Stimulated activated CD4-positive, alpha-beta T cell treated with anti-CD3 and anti-CD28 coated beads, TNF-alpha, amount 100 ng/mL, for 4 hours (primary cell): ENCODE measurements around the gene SMIM22.
A peak's percentile ranks its signal among the peaks of the same experiment; 100 is the strongest.
"Not testable (repeated sequence)": the region's sequence is repeated elsewhere in the genome, so short reads cannot be mapped to it uniquely, and the experiment has no call there.

Experiments
- DNase-seq, 3 experiments: peaks; one replicate each; pipeline ENCODE4 v3.0.0-alpha.2; 2020; ENCODE audit warnings: low read depth in 3 of 3

The SMIM22 gene

DNA sequence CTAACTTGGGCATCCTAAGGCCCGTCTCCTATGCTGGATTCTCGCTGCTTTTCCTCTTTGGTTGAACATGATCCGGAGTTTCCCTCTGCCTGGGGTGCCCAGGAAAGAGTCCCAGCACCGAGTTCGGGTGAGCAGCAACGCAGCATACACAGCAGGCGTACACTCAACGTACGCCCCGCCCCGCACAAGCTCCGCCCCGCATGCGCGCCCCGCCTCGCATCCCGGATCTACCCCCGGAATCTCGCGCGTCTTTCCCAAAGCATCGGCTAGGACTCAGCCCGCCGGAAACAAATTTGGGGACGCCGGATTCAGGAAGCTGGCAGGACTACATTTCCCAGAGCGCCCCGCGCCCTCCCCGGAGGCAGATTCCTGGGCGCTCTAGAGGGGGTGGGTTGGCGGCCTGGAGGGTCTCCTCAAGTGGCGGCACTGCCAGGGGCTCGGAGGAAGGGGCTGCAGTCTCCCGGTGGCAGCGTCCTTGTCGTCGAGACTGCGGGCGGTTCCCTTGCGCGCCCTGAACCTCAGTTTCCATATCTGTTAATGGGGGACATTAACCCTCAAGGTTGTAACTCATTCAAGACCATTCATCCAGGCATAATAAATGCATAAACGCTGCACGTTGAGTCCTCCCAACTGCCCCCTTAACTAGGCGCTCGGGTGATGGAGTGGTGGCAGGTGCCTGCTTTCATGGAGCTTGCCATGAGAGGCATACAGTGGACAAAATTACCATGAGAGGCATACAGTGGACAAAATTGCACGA is 26.4 kb upstream of the SMIM22 start:
- peak; percentile 65 to 81 (median 67) for DNase-seq

- no peak for DNase-seq
These were observed 25.9 kb upstream of the SMIM22 start for GRCh38 chr16:4769306-4769638.

DNA sequence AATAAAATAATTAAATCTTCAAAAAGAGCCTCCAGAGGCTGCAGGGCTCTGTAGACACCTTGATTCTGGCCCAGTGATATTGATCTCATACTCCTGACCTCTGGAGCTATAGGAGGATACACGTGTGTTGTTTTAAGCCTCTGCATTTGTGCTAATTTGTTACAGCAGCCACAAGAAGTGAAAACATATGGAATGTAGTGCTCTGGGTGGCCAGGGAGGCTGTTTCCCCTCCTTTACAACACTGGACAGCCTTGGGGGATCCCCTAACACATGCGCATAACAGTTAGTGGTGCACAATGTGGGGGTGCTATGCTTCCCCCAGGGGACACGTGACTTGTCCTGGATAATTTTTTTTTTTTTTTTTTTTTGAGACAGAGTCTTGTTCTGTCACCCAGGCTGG is 23.5 kb upstream of the SMIM22 start:
- DNase-seq: no peak

DNA sequence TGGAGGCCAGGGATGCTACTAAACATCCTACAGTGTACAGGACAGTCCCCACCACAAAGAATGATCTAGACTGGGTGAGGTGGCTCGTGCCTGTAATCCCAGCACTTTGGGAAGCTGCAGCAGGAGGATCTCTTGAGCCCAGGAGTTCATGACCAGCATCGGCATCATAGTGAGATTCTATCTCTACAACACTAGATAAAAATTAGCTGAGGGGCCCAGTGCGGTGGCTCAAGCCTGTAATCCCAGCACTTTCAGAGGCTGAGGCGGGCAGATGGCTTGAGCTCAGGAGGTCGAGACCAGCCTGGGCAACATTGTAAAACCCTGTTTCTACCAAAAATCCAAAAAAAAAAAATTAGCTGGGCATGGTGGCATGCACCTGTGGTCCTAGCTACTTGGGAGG is 22.8 kb upstream of the SMIM22 start:
- no peak for DNase-seq

- DNase-seq: no peak
These were observed 20.2 kb upstream of the SMIM22 start for GRCh38 chr16:4775005-4775404.

- no peak for DNase-seq
These were observed 18.9 kb upstream of the SMIM22 start for GRCh38 chr16:4776141-4776705.

- no peak for DNase-seq
These were observed 17.7 kb upstream of the SMIM22 start for GRCh38 chr16:4777339-4778049.

- no peak for DNase-seq
These were observed 17.1 kb upstream of the SMIM22 start for GRCh38 chr16:4778050-4778392.

GRCh38 chr16:4780235-4780634 is 14.9 kb upstream of the SMIM22 start:
- DNase-seq: no peak

DNA sequence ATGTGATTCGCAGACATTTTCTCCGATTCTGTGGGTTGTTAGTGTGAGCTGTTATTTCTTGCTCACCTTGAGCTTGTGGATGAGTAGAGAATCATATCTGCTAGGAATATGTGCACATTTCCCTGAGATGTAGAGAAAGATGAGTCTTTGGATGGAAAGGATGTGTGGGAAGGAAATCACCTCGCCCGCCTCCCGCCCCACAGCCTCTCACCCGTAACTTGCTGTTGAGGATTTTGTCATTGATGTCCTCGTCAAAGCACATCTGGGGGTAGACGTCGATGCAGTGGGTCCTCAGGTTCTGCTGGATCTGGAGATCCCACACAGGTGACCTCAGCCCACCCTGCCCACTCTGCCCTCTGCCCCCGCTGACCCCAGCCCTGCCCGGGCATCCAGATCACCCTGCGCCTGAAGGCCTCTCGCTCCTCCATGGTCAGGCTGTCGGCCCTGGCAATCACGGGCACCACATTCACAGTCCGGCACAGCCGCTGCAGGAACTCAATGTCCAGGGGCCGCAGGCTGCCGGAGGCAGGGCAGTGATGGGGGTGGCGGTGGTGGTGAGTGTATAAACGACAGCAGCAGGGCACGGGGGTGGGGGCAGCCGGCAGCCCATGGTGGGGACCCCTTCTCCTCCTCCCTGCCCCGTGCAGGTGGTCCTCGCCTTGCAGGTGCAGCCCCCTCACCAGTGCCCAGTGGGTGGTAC is 11.8 kb upstream of the SMIM22 start:
- no peak for DNase-seq

DNA sequence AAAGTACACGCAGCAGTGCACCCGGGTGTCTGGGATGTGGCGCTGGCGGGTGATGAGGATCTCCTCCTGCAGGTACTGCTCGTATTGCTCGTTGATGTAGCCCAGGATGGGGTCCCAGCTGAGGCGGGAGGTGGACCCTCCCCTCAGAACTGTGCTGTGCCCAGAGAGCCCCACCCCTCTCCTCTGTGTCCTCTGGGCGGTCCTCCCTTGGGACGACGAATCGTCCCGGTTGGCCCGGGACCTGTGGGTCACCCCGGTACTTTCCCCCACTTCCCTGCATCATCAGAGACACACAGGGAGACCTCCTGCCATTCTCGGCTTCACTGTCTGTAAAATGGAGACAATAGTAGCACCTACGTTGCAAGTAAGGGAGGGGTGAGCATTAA is 11.2 kb upstream of the SMIM22 start:
- DNase-seq: no peak

DNA sequence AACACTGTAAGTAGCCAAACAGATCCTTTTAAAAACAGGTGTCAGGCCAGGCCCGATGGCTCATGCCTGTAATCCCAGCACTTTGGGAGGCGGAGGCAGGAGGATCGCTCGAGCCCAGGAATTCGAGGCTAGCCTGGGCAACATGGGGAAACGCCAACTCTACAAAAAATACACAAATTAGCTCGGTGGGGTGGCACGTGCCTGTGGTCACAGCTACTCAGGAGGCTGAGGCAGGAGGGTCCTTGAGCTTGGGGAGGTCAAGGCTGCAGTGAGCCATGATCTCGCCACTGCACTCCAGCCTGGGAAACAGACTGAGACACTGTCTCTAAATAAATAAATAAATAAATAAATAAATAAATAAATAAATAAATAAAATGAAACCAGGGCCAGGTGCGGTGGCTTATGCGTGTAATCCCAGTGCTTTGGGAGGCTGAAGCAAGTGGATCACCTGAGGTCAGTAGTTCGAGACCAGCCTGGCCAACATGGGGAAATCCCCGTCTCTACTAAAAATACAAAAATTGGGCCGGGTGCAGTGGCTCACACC is 10.7 kb upstream of the SMIM22 start:
- not testable (repeated sequence) for DNase-seq

GRCh38 chr16:4785758-4786433 is 9.3 kb upstream of the SMIM22 start:
- no peak for DNase-seq

DNA sequence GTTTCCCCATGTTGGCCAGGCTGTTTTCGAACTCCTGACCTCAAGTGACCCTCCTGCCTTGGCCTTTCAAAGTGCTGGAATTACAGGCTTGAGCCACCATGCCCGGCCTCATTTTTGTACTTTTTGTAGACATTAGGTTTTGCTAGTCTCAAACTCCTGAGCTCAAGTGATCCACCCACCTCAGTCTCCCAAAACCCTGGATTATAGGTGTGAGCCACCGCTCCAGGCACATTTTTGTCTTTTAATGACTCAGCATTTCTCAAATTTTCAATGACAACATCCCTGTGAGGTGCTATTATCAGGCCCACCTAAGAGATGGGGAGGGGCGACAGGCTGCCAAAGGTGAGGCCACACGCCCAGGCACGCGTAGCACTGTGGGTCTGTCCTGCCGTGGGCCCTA is 8.1 kb upstream of the SMIM22 start:
- no peak for DNase-seq

DNA sequence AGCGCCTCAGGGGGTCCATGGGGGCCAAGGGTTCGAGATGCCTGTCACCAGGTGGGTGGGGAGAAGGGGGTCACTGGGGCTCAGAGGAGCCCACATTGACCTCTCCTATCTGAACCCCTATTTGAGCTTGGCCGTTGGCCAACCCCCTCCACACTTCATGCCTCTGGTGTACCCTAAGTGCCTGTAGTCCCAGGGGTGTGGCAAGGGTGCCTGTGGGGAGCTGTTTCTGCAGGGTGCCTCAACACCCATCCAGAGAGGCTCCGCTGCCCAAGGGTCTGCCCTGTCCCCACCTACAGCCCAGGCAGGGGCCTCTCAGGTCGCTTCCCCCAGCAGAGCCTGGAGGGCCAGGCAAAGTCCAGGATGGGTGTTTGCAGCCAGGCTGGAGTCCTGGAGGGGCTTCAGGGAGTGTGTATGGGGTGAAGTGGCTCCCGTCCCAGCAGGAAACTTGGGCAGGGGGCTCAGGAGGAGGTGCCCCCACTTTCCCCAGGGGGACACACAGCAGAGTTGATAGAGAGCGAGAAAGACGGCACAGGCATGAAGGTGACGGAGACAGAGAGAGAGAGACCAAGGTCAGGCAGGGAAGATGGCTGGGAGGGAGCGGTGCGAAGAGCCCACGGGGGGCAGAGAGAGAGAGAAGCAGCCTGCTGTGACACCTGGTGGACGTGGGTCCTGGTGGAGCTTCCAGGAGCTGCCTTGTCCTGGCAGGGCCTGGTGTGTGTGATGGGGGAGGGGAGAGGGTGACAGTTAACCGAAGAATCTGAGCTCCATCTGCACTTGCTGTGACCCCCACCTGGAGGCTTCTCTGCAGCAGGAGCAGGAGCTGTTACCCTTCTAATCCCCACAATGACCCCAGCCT is 7.3 kb upstream of the SMIM22 start, which contains the start of gene SEPTIN12:
TSS of gene SEPTIN12 (minus strand) at position 719 of the 856 bp plus-strand sequence. CDS start at position 19, 700 bp downstream.
- DNase-seq: no peak

DNA sequence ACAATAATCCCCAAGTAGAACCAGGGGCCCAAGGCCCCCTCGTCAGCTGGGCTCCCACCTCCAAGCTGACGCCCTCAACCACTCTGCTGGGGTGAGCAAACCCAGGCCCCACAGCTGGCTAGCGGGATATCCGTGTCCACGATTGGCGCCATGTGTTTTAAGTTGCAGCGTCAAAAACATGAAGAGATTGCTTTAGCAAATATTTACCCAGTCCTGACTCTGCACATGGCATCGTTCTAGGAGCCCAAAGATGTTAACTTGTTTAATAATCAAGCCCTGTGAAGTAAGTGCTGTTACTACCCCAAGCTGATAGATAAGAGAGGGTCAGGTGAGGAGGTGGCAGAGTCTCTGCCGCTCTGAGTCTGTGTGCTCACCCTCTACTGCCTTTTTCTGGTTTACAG is 6.7 kb upstream of the SMIM22 start:
- DNase-seq: no peak

DNA sequence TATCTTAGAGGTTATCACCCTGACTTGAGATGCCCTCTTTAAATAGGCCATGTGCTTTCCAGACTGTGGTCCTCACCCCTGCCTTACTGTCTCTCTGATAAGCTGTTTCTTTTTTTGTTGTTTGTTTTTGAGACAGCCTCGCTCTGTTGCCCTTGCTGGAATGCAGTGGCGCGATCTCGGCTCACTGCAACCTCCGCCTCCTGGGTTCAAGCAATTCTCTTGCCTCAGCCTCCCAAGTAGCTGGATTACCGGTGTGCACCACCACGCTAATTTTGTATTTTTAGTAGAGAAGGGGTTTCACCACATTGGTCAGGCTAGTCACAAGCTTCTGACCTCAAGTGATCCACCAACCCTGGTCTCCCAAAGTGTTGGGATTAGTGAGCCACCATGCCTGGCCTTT is 6.3 kb upstream of the SMIM22 start:
- DNase-seq: no peak

GRCh38 chr16:4790261-4790660 is 4.9 kb upstream of the SMIM22 start:
- no peak for DNase-seq

GRCh38 chr16:4790871-4791270 is 4.3 kb upstream of the SMIM22 start:
- no peak for DNase-seq

DNA sequence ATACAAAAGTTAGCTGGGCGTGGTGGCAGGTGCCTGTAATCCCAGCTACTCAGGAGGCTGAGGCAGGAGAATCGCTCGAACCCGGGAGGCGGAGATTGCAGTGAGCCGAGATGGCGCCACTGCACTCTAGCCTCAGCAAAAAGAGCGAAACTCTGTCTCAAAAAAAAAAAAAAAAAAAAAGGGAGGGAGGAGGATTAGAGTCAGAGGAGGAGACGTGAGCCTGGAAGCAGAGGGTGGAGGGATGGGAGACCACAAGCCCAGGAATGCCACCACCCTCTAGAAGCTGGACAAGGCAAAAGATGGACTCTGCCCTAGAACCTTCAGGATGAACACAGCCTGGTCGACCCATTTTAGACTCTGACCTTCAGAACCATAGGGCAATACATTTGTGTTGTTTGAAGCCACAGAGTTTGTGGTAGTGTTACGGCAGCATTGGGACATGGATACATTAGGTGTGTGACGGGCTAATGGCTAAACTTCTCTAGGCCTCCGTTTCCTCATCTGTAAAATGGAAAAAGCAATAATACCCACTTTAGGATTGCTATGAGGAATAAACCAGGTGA is 2.1 kb upstream of the SMIM22 start:
- DNase-seq: no peak
